ENCODE results near the gene NUP42. TPM values are rescaled to one million over a fixed set of nuclear protein-coding genes. Genes with fewer than 3 reads are reported as not detected.
A peak's percentile ranks its signal among the peaks of the same experiment; 100 is the strongest.
"Not testable (repeated sequence)": the region's sequence is repeated elsewhere in the genome, so short reads cannot be mapped to it uniquely, and the experiment has no call there.

Gene NUP42
- total RNA-seq, 1 experiment from 2014 or later: 51.5 TPM

GRCh38 chr7:23204241-23204640 is 22.4 kb downstream of the NUP42 start:
- no peak for DNase-seq (ENCODE audit: low read depth)

DNA sequence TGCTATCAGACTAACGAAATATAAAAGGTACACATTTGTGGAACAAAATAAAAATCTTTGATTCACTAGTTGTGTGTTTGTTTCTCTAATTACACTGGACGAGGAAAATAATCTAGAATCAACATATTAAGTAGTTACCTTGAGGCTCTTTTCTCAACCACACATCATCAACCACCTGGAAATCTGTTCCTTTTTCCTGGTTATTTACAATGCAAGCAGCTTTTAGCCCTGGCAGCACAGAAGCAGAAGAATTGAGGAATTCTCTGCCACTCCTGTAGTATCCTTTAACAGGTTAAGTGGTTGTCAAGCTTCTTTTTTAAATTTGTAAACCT is 23.7 kb downstream of the NUP42 start:
- DNase-seq (ENCODE audit: low read depth): no peak

DNA sequence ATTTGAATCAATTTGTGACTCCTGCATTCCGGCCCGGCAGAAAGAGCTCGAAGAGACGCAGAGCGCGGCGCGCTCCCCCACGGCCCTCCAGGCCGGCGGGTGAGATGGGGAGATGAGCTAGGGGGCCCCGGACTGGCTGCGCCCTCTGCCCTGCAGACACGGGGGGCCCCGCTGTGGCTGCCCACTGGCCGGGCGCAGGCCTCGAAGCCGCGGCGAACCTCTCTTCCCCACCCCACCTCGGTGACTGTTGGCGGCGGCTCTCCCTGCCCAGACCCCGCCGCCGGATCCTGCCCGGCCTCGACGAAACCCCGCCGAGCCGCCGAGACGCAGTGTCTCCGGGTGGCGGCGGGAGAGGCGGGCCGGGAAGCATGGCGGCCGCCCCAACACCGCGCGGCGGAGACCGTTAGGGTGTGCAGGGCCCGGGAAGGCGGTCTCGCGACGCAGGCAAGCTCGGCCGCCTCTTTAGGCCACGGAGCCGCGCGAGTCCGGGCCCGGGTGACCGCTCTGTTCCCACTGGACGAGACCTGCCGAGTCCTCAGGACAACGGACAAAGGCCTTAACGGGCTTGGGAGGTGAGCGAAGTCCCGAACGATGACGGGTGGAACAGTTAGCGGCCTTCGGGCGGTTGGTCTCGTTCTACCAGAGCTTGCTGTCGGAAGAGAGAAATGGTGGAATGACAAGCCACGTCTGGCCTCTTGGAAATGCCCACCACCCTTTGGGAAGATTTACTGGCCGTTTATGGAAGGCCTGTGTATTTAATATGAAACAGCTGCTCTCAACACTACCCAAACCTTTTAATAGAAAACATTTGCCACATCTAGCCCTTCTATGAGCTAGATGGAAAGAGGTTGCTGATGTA is 24.3 kb downstream of the NUP42 start:
- DNase-seq (ENCODE audit: low read depth): no peak

DNA sequence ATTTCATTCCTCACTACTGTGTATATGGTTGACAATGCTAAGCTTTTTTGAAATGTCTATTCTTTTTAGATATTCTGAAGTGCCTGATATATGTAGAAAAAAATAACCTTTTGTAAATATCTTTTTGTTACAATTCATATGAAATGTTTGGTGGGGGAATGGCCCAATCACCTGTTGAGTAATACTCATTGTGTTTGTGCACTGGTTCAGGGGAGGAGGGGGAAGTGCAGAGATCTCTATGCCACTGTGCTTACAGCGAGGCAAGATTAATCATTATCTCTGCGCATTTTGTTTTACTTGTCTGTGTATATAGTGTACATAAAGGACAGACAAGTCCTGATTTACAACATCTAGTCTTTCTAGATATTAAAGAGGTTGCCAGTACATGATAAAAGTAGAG is 25.2 kb downstream of the NUP42 start:
- DNase-seq (ENCODE audit: low read depth): no peak

GRCh38 chr7:23207884-23208283 is 26.0 kb downstream of the NUP42 start:
- DNase-seq (ENCODE audit: low read depth): no peak

- no peak for DNase-seq (ENCODE audit: low read depth)
Observed at GRCh38 chr7:23208316-23208715, 26.5 kb downstream of the NUP42 start.

- no peak for DNase-seq (ENCODE audit: low read depth)
Observed at GRCh38 chr7:23210506-23210905, 28.7 kb downstream of the NUP42 start.

DNA sequence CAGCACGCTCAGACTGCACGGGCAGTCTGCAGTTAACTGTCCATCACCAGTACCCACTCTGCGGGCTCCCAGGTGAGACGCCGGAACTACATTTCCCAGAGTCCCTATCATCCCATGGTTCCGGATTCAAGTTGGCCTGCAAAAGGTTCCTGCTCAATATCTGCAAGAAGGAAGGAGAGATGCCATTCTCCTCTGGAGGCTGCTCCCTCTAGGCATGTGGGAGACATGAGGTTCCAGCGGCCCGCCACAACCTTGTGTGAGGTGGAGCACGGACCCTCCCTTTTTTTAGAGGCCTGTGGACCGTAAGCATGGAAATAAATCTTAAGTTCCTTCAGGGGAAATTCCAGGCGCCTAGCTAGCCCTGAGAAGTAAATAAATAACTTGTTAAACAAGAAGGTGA is 29.7 kb downstream of the NUP42 start:
- no peak for DNase-seq (ENCODE audit: low read depth)

- DNase-seq (ENCODE audit: low read depth): no peak
Observed at GRCh38 chr7:23212395-23212794, 30.5 kb downstream of the NUP42 start.

GRCh38 chr7:23212841-23213240 is 31.0 kb downstream of the NUP42 start:
- DNase-seq (ENCODE audit: low read depth): no peak

GRCh38 chr7:23213755-23214154 is 31.9 kb downstream of the NUP42 start:
- DNase-seq (ENCODE audit: low read depth): no peak

DNA sequence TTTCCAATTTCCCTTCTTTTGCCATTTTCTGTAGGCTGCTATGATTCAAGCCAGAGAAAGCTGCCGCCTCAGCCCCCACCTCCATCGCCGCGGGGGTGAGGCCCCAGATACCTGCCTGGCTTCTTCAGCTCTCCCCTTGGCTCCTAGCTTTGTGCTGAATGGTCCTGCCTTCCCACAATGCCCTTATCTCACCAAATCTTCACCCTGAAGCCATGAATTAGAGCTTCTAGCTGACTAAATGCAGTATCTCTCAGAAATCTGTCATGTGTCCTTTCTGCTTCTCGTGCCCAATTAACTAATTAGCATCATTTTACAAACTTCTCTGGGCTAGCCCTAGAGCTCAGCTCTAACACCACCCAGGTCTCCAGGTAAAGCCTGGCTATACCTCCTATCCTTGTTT is 32.6 kb downstream of the NUP42 start:
- DNase-seq (ENCODE audit: low read depth): no peak

DNA sequence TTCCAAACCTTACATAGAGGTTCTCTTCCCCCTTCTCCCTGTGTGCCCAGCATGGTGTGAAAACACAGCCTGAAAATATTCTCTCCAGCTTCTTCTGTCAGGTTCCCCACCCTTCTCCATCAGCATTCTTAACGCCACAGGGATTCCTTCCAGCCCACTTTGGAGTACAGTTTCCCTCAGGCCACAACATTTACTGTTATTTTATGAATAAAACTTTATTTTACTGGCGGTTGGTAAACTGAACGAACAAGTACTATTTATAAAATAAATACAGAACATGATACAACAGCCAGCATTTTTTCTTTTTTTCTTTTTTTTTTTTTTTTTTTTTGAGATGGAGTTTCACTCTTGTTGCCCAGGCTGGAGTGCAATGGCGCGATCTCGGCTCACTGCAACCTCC is 33.1 kb downstream of the NUP42 start:
- DNase-seq (ENCODE audit: low read depth): no peak

DNA sequence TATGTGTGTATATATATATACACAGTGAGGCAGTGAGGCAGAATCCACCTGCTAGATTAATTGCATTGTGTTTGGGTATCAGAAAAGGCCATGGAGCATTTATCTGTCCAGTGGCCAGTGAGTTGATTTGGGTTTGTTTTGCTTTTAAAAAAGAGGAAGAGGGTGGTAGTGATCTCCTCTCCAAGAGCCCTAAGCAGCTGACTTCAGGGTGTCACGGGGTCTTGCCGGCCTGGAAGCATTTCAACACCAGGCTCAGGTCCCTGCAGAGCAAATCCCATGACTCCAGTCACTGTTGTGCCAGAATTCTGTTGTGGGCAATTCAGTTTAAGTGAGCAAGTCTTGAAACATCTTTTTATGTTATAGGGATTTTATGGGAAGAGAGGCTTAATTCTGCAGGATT is 34.2 kb downstream of the NUP42 start:
- DNase-seq (ENCODE audit: low read depth): no peak

DNA sequence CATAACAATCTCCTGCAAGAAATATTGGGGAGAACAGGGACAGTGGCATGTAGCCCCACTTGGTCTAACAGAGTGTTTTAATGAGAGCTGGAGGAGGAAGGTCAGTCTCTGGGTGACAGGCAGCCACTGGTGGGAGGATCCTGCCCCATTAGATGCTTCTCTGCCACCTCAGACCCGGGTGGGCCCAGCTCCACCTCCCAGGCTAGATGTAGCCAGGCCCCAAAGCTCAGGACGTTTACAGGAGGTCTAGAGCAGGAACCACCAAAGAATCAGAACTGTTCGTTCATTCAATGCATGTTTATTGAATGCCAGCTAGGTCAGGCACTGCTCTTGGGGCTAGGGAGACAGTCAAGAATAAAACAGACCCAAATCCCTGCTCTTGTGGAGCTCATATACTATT is 36.3 kb downstream of the NUP42 start:
- no peak for DNase-seq (ENCODE audit: low read depth)

GRCh38 chr7:23220690-23221305 is 39.0 kb downstream of the NUP42 start:
- peak; percentile 12 for DNase-seq (ENCODE audit: low read depth)

DNA sequence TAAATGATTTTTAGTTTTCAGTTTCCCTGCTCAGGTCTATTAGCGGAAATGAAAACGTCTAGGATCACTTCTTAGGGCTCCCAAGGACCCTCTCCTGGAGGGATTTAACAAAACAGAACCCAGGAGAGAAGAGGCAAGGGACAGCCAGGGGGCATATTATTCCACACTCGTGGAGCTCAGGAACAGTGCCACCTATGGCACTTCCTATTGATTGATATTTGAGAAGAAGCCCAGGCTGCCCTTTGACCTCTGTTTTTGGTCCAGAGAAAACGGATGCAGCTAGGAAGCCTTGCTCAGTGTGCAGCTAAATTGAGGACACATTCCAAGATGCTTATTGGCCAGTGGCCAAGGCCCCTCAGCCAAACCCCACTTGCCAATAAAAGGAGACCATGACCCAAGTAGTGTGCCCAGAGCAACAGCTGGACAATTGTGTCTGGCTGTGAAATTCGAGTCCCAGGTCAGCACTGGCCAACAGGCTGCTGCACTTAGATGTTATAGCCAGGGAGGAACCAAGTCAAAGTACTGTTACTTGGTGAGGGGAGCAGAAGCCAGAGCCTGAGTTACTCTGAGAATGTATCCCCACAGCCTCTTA is 40.7 kb downstream of the NUP42 start:
- DNase-seq (ENCODE audit: low read depth): no peak

- DNase-seq (ENCODE audit: low read depth): not testable (repeated sequence)
Observed at GRCh38 chr7:23224364-23224763, 42.5 kb downstream of the NUP42 start.

- DNase-seq (ENCODE audit: low read depth): no peak
Observed at GRCh38 chr7:23226844-23227450, 45.1 kb downstream of the NUP42 start.

GRCh38 chr7:23228412-23228811 is 46.6 kb downstream of the NUP42 start:
- no peak for DNase-seq (ENCODE audit: low read depth)

DNA sequence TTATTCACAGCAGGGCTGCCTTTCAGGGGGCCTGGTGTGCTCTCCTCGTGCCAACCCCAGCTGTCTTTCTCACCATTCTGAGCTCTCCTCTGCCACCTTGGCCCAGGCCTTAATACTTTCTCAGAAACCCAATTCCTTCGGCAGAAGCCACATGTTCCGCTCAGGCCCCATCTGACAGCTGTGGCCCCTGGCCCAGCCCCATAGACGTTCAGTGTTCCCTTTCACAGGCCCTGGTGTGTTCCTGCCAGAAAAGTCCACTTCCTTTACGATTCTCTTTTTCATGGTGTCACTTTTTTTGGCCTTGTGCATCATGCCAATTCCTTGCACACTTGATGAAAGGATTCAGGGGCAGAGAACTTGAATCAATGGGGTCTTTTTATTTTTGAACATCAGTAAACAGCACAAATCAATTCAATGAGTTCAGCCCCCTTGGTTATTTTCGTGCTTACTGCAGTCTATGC is 48.8 kb downstream of the NUP42 start:
- peak; percentile 40 for DNase-seq (ENCODE audit: low read depth)

- no peak for DNase-seq (ENCODE audit: low read depth)
Observed at GRCh38 chr7:23232966-23233365, 51.1 kb downstream of the NUP42 start.

Measured in RPMI7951 (cell line).